Measurements from ENCODE around the gene HECTD1. TPM values are rescaled to one million over a fixed set of nuclear protein-coding genes. Genes with fewer than 3 reads are reported as not detected.

Gene HECTD1
- total RNA-seq, 2 donors from 2014 or later, result 99.1 to 135 TPM

DNA sequence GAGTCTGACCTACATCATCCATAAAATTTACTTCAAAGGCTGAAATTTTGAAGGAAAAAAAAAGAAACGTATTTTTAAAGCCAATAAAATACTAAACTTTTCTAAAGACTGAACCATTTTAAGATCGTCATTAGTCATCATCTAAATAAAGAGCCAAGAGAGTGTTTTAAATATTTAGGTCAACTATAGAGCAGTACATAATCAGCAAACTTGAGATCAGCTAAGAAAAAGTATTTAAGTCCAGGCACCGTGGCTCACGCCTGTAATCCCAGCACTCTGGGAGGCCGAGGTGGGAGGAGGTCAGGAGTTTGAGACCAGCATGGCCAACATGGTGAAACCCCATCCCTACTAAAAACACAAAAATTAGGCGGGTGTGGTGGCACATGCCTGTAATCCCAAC, 35.5 kb downstream of the HECTD1 start:
- Mint-ChIP-seq H3K4me1 (ENCODE audit: low read depth in 2 of 2) (no peaks in the 10 kb centered on the region), H3K9me3 (no peaks in the 10 kb centered on the region), H3K27me3 (no peaks in the 10 kb centered on the region), H3K36me3 (peaks cover 10% of the 10 kb centered on the region), H3K27ac (no peak overlapping the region), H3K4me3 (no peak overlapping the region)
- DNase-seq (ENCODE audit: low spot score) (no peak), ATAC-seq (no peak)

DNA sequence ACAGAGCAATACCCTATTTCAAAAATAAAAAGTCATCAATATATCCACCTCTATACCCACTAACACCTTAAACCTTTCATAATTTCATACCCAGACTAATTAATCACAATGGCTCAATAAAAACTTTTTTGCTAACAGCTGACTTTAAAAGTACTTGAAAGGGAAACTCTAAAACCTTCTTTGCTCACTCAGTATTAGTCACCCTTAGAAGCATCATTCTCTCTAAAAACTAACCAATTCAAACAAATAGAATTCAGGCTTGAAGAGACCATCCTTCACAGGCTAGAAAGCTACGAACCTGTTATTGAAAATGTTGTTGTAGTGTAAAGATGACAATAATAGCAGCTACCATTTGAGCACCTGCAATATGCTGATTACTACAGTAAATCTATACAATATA, 37.2 kb downstream of the HECTD1 start:
- Mint-ChIP-seq H3K4me3 (no peak overlapping the region), H3K27ac (no peak overlapping the region), H3K4me1 (ENCODE audit: low read depth in 2 of 2) (peaks cover 0 to 2% of the 10 kb centered on the region in 2 donors), H3K27me3 (no peaks in the 10 kb centered on the region), H3K9me3 (no peaks in the 10 kb centered on the region), H3K36me3 (peaks cover 12% of the 10 kb centered on the region)
- no peak for ATAC-seq
- no peak for DNase-seq (ENCODE audit: low spot score)

DNA sequence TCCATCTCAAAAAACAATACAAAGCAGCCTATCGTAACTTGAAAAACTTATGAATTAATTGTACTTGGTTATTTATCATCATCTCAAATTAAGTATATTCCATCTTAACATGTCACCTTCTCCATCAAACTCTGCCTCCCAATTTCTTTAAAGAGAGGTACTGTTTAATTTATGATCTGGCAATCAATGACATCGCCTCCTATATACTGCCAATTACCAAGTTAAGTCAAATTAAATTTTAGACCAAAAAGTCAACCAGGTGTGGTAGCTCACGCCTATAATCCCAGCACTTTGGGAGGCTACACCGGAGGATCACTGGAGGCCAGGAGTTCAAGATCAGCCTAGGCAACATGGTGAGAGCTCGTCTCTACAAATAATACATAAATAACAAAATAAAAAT, 37.7 kb downstream of the HECTD1 start:
- H3K4me1 Mint-ChIP-seq (ENCODE audit: low read depth in 2 of 2), result peaks cover 0 to 5% of the 10 kb centered on the region in 2 donors
- H3K36me3 Mint-ChIP-seq, result peaks cover 17% of the 10 kb centered on the region
- DNase-seq (ENCODE audit: low spot score), result no peak
- no peak overlapping the region for H3K27ac Mint-ChIP-seq
- H3K27me3 Mint-ChIP-seq, result no peaks in the 10 kb centered on the region
- H3K9me3 Mint-ChIP-seq, result no peaks in the 10 kb centered on the region
- H3K4me3 Mint-ChIP-seq, result no peak overlapping the region
- ATAC-seq, result no peak

DNA sequence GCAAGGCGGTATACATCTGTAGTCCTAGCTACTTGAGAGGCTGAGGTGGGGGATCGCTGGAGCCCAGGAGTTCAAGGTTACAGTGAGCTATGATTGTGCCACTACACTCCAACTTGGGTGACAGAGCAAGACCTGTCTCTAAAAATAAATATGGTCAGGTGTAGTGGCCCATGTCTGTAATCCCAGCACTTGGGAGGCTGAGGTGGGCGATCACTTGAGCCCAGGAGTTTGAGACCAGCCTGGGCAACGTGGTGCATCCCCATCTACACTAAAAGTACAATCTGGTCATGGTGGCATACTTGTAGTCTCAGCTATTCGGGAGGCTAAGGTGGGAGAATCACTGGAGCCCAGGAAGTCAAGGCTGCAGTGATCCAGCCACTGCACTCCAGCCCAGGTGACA, 40.6 kb downstream of the HECTD1 start:
- Mint-ChIP-seq H3K27ac (no peak overlapping the region), H3K4me3 (no peak overlapping the region), H3K36me3 (peaks cover 17% of the 10 kb centered on the region), H3K9me3 (no peaks in the 10 kb centered on the region), H3K27me3 (no peaks in the 10 kb centered on the region), H3K4me1 (ENCODE audit: low read depth in 2 of 2) (peaks cover 0 to 5% of the 10 kb centered on the region in 2 donors)
- no peak for ATAC-seq
- DNase-seq (ENCODE audit: low spot score), result no peak

DNA sequence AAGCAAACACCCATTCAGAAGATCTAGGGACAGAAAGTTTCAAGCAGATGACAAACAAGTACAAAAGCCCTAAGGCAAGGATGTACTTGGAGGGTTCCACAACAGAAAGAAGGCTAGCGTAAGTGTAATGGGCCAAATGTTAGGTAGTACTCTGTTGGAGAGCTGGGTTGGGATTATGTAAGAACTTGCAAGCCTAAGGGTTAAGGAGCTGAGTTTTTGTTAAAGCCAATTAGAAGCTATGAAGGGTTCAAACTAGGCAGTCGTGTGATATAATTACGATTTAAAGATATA, 41.4 kb downstream of the HECTD1 start:
- no peaks in the 10 kb centered on the region for H3K9me3 Mint-ChIP-seq
- no peak for ATAC-seq
- peaks cover 0 to 5% of the 10 kb centered on the region in 2 donors for H3K4me1 Mint-ChIP-seq (ENCODE audit: low read depth in 2 of 2)
- H3K36me3 Mint-ChIP-seq, result peaks cover 17% of the 10 kb centered on the region
- DNase-seq (ENCODE audit: low spot score), result no peak
- H3K4me3 Mint-ChIP-seq, result no peak overlapping the region
- H3K27me3 Mint-ChIP-seq, result no peaks in the 10 kb centered on the region
- H3K27ac Mint-ChIP-seq, result no peak overlapping the region

DNA sequence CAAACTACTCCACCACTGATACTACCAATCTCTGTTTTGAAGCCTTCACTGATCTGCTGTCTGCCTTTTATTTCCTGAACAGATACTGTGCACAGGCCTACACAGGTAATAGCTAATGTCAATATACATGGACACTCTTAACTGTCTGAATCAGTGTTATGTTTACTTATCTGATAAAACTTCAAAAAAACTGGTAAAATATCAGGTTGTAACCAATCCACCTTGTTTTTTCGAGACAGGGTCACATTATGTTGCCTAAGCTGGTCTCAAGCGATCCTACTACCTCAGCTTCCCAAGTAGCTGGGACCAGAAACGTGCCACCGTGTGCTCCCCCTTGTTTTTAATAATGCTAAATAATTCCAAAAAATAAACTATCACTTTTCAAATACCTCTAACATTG, 43.5 kb downstream of the HECTD1 start:
- Mint-ChIP-seq H3K4me1 (ENCODE audit: low read depth in 2 of 2) (peaks cover 0 to 5% of the 10 kb centered on the region in 2 donors), H3K27me3 (no peaks in the 10 kb centered on the region), H3K27ac (no peak overlapping the region), H3K36me3 (peaks cover 17% of the 10 kb centered on the region), H3K9me3 (no peaks in the 10 kb centered on the region), H3K4me3 (no peak overlapping the region)
- ATAC-seq (no peak), DNase-seq (ENCODE audit: low spot score) (no peak)

DNA sequence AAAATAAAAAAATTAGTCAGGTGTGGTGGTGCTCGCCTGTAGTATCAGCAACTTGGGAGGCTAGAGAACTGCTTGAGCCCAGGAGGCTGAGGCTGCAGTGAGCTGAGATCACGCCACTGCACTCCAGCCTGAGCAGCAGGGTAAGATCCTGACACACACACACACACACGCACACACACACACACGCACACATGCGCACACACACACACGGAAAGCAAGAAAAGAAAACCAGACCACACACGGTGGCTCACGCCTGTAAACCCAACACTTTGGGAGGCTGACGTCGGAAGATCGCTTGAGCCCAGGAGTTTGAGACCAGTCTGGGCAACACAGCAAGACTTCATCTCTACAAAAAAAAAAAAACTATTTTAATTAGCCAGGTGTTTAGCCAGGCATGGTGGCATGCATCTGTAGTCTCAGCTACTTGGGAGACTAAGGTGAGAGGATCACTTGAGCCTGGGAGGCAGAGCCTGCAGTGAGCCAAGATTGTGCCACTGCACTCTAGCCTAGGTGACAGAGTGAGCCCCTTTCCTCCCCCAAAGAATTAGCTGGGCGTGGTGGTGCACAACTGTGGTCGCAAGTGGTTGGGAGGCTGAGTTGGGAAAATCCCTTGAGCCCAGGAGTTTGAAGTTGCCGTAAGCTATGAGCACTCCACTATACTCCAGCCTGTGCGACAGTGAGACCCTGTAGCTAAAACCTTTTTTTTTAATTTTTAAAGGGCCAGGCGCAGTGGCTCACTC, 44.5 kb downstream of the HECTD1 start:
- peaks cover 14% of the 10 kb centered on the region for H3K36me3 Mint-ChIP-seq
- ATAC-seq, result peak in 1 of 2 donors; percentile 11
- no peaks in the 10 kb centered on the region for H3K9me3 Mint-ChIP-seq
- DNase-seq (ENCODE audit: low spot score), result no peak
- no peaks in the 10 kb centered on the region for H3K27me3 Mint-ChIP-seq
- no peak overlapping the region for H3K27ac Mint-ChIP-seq
- peaks cover 0 to 5% of the 10 kb centered on the region in 2 donors for H3K4me1 Mint-ChIP-seq (ENCODE audit: low read depth in 2 of 2)
- H3K4me3 Mint-ChIP-seq, result no peak overlapping the region

DNA sequence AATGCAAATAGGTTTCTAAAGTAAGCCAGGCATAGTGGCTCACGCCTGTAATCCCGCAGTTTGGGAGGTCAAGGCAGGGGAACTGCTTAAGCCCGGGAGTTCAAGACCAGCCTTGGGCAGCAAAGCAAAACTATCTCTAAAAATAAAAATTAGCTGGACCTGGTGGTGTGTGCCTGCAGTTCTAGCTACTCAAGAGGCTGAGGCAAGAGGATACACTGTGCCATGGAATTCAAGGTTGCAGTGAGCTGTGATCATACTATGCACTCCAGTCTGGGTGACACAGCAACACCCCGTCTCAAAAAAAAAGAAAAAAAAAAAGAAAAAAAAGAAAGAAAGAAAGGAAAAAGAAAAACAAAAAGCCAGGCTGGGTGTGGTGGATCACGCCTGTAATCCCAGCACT, 46.3 kb downstream of the HECTD1 start:
- H3K27me3 Mint-ChIP-seq, result no peaks in the 10 kb centered on the region
- peaks cover 0 to 5% of the 10 kb centered on the region in 2 donors for H3K4me1 Mint-ChIP-seq (ENCODE audit: low read depth in 2 of 2)

DNA sequence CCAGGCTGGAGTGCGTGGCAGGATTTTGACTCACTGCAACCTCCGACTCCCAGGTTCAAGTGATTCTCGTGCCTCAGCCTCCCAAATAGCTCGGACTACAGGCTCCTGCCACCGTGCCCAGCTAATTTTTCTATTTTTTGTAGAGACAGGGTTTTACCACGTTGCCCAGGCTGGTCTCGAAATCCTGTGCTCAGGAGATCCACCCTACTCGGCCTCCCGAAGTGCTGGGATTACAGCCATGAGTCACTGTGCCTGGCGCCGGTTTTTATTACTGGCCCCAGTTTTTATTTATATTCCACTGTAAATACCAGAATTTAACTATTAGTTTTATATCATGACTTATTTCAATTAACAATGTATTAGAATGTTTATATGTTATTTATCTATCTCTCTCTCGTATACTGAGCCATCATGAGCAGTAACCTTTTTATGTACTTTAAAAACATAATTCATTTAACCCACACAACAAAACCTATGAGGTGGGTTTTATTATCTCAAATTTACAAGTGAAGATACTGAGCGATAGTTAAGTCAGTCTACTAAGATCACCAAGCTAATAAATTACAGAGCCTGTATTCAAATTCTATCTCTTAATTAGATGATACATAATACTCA, 47.8 kb downstream of the HECTD1 start:
- ATAC-seq (no peak), DNase-seq (ENCODE audit: low spot score) (no peak)
- peaks cover 7% of the 10 kb centered on the region for H3K36me3 Mint-ChIP-seq
- no peak overlapping the region for H3K4me3 Mint-ChIP-seq
- H3K9me3 Mint-ChIP-seq, result no peaks in the 10 kb centered on the region
- H3K4me1 Mint-ChIP-seq (ENCODE audit: low read depth in 2 of 2), result no peaks in the 10 kb centered on the region
- H3K27ac Mint-ChIP-seq, result no peak overlapping the region
- no peaks in the 10 kb centered on the region for H3K27me3 Mint-ChIP-seq

More for the DNA sequence above, 46.3 kb downstream of the HECTD1 start:
- ATAC-seq, result no peak
- DNase-seq (ENCODE audit: low spot score), result no peak
- Mint-ChIP-seq H3K9me3 (no peaks in the 10 kb centered on the region), H3K27ac (no peak overlapping the region), H3K36me3 (peaks cover 7% of the 10 kb centered on the region), H3K4me3 (no peak overlapping the region)

DNA sequence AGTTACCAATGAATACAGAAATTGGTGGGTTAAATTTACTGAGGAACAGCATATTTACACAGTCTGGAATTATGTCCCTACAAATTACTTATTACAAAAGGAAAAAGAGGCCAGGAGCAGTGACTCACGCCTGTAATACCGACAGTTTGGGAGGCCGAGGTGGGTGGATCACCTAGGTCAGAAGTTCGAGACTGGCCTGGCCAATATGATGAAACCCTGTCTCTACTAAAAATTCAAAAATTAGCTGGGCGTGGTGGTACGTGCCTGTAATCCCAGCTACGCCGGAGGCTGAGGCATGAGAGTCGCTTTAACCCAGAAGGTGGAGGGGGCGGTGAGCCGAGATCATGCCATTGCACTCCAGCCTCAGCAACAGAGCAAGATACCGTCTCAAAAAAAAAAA, 52.6 kb downstream of the HECTD1 start:
- DNase-seq (ENCODE audit: low spot score) (no peak), ATAC-seq (no peak)
- H3K4me3 Mint-ChIP-seq, result no peak overlapping the region
- peaks cover 16% of the 10 kb centered on the region for H3K36me3 Mint-ChIP-seq
- no peaks in the 10 kb centered on the region for H3K9me3 Mint-ChIP-seq
- H3K4me1 Mint-ChIP-seq (ENCODE audit: low read depth in 2 of 2), result no peaks in the 10 kb centered on the region
- H3K27me3 Mint-ChIP-seq, result no peaks in the 10 kb centered on the region
- H3K27ac Mint-ChIP-seq, result no peak overlapping the region

DNA sequence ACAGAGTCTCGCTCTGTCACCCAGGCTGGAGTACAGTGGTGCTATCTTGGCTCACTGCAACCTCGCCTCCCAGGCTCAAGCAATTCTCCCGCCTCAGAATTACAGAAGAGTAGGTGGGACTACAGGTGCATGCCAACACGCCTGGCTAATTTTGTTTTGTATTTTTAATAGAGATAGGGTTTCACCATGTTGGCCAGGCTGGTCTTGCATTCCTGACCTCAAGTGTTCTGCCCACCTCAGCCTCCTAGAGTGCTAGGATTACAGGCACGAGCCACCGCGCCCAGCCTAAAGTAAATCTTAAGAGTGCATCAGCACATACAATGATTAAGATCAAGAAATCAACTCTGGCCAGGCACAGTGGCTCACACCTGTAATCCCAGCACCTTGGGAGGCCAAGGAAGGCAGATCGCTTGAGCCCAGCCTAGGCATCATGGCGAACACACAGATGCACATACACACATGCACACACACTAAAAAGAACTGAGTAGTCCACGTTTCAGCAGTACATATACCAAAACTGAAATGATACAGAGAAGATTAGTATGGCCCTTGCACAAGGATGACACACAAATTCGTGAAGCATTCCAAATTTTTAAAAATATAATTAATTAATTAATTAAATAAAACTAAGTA, 65.0 kb downstream of the HECTD1 start:
- no peaks in the 10 kb centered on the region for H3K27me3 Mint-ChIP-seq
- no peaks in the 10 kb centered on the region for H3K4me1 Mint-ChIP-seq (ENCODE audit: low read depth in 2 of 2)
- ATAC-seq (no peak), DNase-seq (ENCODE audit: low spot score) (no peak)
- H3K36me3 Mint-ChIP-seq, result peaks cover 6% of the 10 kb centered on the region
- H3K4me3 Mint-ChIP-seq, result no peak overlapping the region
- H3K27ac Mint-ChIP-seq, result no peak overlapping the region
- H3K9me3 Mint-ChIP-seq, result no peaks in the 10 kb centered on the region

DNA sequence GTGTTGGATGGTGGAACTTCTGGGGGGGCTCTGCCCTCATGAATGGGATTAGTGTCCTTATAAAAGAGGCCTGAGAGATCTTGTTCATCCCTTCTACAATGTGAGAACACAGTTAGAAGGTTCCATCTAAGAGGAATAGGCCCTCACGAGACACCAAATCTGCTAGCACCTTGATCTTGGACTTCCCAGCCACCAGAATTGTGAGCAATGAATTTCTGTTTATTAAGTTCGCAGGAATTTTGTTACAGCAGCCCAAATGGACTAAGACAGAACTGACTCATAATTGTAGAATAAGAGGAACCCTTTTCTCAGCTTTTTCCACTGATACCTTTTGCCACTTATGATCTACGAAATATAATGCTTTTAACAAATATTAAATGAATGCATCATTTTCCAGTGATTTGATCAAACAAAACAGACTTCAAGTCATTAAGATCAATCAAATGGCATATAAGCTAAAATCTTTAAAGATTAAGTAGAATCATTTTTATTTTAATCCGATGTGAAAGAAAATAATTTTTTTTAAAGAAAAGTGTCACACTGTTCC, 68.2 kb downstream of the HECTD1 start:
- Mint-ChIP-seq H3K9me3 (no peaks in the 10 kb centered on the region), H3K27ac (no peak overlapping the region), H3K4me1 (ENCODE audit: low read depth in 2 of 2) (no peaks in the 10 kb centered on the region), H3K36me3 (peaks cover 6% of the 10 kb centered on the region), H3K27me3 (no peaks in the 10 kb centered on the region), H3K4me3 (no peak overlapping the region)
- ATAC-seq, result no peak
- DNase-seq (ENCODE audit: low spot score), result no peak

DNA sequence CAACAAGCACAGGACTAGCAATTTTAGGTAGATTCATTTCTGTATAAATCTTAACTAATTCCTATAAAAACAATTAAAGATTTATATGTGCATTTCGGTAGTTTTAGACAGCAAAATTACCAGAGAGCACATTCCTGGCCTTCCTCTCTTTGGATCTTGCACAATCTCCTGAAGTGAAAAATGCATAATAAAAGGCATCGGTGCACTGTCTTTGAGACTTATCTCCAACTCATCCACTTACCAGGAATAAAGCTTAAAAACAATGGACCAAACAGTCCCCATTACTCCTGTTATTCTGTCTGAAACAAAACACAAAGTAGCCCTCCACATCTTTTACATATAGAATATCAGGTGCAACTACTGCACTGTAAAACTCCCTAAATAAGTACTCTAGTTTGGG, 69.3 kb downstream of the HECTD1 start:
- ATAC-seq, result no peak
- H3K27ac Mint-ChIP-seq, result no peak overlapping the region

DNA sequence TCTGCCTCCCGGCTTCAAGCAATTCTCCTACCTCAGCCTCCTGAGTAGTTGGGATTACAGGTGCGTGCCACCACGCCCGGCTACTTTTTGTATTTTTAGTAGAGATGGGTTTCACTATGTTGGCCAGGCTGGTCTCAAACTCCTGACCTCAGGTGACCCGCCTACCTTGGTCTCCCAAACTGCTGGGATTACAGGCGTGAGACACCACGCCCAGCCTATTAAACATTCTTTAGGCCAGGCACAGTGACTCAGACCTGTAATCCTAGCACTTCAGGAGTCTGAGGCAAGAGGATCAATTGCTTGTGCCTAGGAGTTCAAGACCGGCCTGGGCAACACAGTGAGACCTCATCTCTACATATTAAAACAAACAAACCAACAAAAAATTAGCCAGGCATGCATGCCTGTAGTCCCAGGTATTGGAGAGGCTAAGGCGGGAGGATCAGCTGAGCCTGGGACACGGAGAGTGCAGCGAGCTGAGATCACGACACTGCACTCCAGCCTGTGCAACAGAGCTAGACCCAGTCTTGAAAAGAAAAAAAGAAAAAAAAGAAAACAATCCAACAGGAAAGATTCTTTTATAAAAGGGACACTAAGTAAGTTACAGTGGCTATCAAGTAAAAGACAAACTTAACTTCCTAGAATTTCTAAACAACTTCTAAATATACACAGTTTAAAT, 70.2 kb downstream of the HECTD1 start:
- Mint-ChIP-seq H3K36me3 (peaks cover 11% of the 10 kb centered on the region), H3K9me3 (no peaks in the 10 kb centered on the region), H3K27me3 (no peaks in the 10 kb centered on the region), H3K4me3 (no peak overlapping the region), H3K4me1 (ENCODE audit: low read depth in 2 of 2) (no peaks in the 10 kb centered on the region), H3K27ac (no peak overlapping the region)
- DNase-seq (ENCODE audit: low spot score), result no peak
- ATAC-seq, result no peak

More for the DNA sequence above, 69.3 kb downstream of the HECTD1 start:
- H3K36me3 Mint-ChIP-seq, result peaks cover 8% of the 10 kb centered on the region
- DNase-seq (ENCODE audit: low spot score), result no peak
- H3K4me1 Mint-ChIP-seq (ENCODE audit: low read depth in 2 of 2), result no peaks in the 10 kb centered on the region
- H3K4me3 Mint-ChIP-seq, result no peak overlapping the region
- H3K27me3 Mint-ChIP-seq, result no peaks in the 10 kb centered on the region
- H3K9me3 Mint-ChIP-seq, result no peaks in the 10 kb centered on the region
